VCaP (cell line): ENCODE data around the gene RNF222.

Experiments used
- H3K27ac ChIP-seq: fragments of 450-650 bp; 2 replicates; pipeline ENCODE4 v1.5.1; 2017
- CTCF ChIP-seq: fragments of 450-650 bp; conservative IDR thresholded peaks from 2 replicates; pipeline ENCODE4 v1.5.1; 2017; ENCODE audit warnings: mild to moderate bottlenecking, moderate library complexity

The RNF222 gene

GRCh38 chr17:8387914-8388651 is 9.5 kb downstream of the RNF222 start:
- H3K27ac ChIP-seq = no peak overlapping the region
- TF ChIP-seq CTCF = no peak

- H3K27ac ChIP-seq = no peak overlapping the region
Observed at GRCh38 chr17:8386841-8387240, 10.8 kb downstream of the RNF222 start.

GRCh38 chr17:8384801-8385378 is 12.7 kb downstream of the RNF222 start:
- H3K27ac ChIP-seq = no peak overlapping the region; the same call in 1 of the 2 replicates
- no peak for TF ChIP-seq CTCF

More at GRCh38 chr17:8386841-8387240, 10.8 kb downstream of the RNF222 start:
- no peak for TF ChIP-seq CTCF

GRCh38 chr17:8383143-8383822 is 14.3 kb downstream of the RNF222 start, which contains the start of gene RPL26:
Gene RPL26 (minus strand): TSS chr17:8383193. CDS start chr17:8382310, 883 bp downstream.
- peak within 1 kb of the TSS; percentile 92 for H3K27ac ChIP-seq
- TF ChIP-seq CTCF = peak; percentile 96

GRCh38 chr17:8382880-8383142 is 14.8 kb downstream of the RNF222 start:
- H3K27ac ChIP-seq = peak overlapping the region; percentile 92
- no peak for TF ChIP-seq CTCF

GRCh38 chr17:8382052-8382879 is 15.4 kb downstream of the RNF222 start:
- no peak for TF ChIP-seq CTCF
- peak overlapping the region; percentile 92 for H3K27ac ChIP-seq

- peak overlapping the region; percentile 92 for H3K27ac ChIP-seq
- no peak for TF ChIP-seq CTCF
Observed at GRCh38 chr17:8380049-8380448, 17.6 kb downstream of the RNF222 start.

- H3K27ac ChIP-seq = peak overlapping the region; percentile 92
Observed at GRCh38 chr17:8378117-8378516, 19.5 kb downstream of the RNF222 start.
